Coronary artery (tissue), 2 donors: Measurements from ENCODE around the gene TMEM38B.

Experiments
- DNase-seq: peaks from one replicate; pipeline ENCODE4 v3.0.0-alpha.2; 2017; ENCODE audit warnings: low spot score
- H3K27ac ChIP-seq, 2 donors: fragments of 200-600 bp; sonication (generic); one replicate each; pipeline ENCODE4 v1.5.1; 2016 to 2019
- H3K4me3 ChIP-seq: fragments of 200-600 bp; sonication (generic); 2 replicates; pipeline ENCODE4 v1.5.1; 2016; ENCODE audit warnings: mild to moderate bottlenecking, moderate library complexity
- TF ChIP-seq, protein P1 (sequence below): fragments of 200-600 bp; sonication (generic); IDR thresholded peaks from one replicate; pipeline ENCODE4 v1.5.1; 2019; ENCODE audit warnings: antibody characterized with exemption

The TMEM38B gene

DNA sequence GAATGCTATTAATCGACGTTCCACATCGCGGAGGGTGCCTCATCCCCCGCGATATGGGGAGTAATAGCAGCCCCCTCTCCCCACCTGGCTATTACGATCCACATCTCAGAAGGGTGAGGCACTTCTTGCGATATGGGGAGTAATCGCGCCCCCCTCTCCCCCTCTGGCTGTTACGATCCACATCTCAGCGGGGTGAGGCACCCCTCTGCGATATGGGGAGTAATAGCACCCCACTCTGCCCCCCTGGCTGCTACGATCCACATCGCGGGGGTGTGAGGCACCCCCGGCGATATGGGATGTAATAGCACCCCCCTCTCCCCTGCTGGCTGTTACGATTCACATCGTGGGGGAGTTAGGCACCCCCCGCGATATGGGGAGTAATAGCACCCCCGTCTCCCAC lies 128.5 kb downstream of the TMEM38B start:
- no peak for DNase-seq
- no peak overlapping the region for H3K27ac ChIP-seq
- no peak overlapping the region for H3K4me3 ChIP-seq
- TF ChIP-seq, protein P1, sequence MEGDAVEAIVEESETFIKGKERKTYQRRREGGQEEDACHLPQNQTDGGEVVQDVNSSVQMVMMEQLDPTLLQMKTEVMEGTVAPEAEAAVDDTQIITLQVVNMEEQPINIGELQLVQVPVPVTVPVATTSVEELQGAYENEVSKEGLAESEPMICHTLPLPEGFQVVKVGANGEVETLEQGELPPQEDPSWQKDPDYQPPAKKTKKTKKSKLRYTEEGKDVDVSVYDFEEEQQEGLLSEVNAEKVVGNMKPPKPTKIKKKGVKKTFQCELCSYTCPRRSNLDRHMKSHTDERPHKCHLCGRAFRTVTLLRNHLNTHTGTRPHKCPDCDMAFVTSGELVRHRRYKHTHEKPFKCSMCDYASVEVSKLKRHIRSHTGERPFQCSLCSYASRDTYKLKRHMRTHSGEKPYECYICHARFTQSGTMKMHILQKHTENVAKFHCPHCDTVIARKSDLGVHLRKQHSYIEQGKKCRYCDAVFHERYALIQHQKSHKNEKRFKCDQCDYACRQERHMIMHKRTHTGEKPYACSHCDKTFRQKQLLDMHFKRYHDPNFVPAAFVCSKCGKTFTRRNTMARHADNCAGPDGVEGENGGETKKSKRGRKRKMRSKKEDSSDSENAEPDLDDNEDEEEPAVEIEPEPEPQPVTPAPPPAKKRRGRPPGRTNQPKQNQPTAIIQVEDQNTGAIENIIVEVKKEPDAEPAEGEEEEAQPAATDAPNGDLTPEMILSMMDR: no peak
